Lower leg skin (tissue), 3 donors: ENCODE data around the gene KLB.

Source experiments
- POLR2A ChIP-seq, 2 donors: fragments of 450-650 bp; IDR thresholded peaks; one replicate each; pipeline ENCODE4 v1.6.1; 2016 to 2017; ENCODE audit warnings: antibody characterized with exemption in 2 of 2, mild to moderate bottlenecking in 1 of 2, moderate library complexity in 1 of 2
- TF ChIP-seq, protein P1 (sequence below), 3 donors: fragments of 450-650 bp; IDR thresholded peaks; one replicate each; pipeline ENCODE4 v1.5.1; 2016; ENCODE audit warnings: antibody characterized with exemption in 3 of 3, mild to moderate bottlenecking in 3 of 3, moderate library complexity in 2 of 3

GRCh38 chr4:39494354-39494753 is 87.6 kb downstream of the KLB start:
- TF ChIP-seq POLR2A (IDR thresholded peaks at IDR 0.05), result no peak
- TF ChIP-seq, protein P1, sequence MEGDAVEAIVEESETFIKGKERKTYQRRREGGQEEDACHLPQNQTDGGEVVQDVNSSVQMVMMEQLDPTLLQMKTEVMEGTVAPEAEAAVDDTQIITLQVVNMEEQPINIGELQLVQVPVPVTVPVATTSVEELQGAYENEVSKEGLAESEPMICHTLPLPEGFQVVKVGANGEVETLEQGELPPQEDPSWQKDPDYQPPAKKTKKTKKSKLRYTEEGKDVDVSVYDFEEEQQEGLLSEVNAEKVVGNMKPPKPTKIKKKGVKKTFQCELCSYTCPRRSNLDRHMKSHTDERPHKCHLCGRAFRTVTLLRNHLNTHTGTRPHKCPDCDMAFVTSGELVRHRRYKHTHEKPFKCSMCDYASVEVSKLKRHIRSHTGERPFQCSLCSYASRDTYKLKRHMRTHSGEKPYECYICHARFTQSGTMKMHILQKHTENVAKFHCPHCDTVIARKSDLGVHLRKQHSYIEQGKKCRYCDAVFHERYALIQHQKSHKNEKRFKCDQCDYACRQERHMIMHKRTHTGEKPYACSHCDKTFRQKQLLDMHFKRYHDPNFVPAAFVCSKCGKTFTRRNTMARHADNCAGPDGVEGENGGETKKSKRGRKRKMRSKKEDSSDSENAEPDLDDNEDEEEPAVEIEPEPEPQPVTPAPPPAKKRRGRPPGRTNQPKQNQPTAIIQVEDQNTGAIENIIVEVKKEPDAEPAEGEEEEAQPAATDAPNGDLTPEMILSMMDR (IDR thresholded peaks at IDR 0.05), result no peak
